Caco-2 (cell line): Measurements from ENCODE around the gene AGRN. TPM values are rescaled to one million over a fixed set of nuclear protein-coding genes. Genes with fewer than 3 reads are reported as not detected.

Experiments
- BruUV-seq: library from RNA; stranded (reverse); fragments of 400-500 nt; replicated peaks from 2 replicates; lab custom pipeline; 2021; lab: Mats Ljungman, UMichigan
- CTCF ChIA-PET: fragments of 300-600 bp; sonication (Branson Sonifier 250); formaldehyde crosslinking; loops from one replicate; lab custom pipeline; 2022; ENCODE audit warnings: antibody characterized with exemption; lab: Charles Lee
- POLR2A ChIA-PET: fragments of 300-600 bp; sonication (Branson Sonifier 250); formaldehyde crosslinking; loops from one replicate; lab custom pipeline; 2022; ENCODE audit warnings: antibody characterized with exemption; lab: Charles Lee
- DNase-seq, 2 experiments: peaks; one replicate each; pipeline versions ENCODE4 v3.0.0 to v3.0.0-alpha.2; 2020 to 2022
- H3K27me3 ChIP-seq: replicated peaks from 2 replicates; pipeline ENCODE4 v1.6.0; 2011; ENCODE audit warnings: low read length; ENCODE audit not compliant: control insufficient read depth, insufficient read depth
- H3K36me3 ChIP-seq: 2 replicates; pipeline ENCODE4 v1.5.1; 2011; ENCODE audit warnings: low read length; ENCODE audit not compliant: control insufficient read depth, insufficient read depth
- H3K4me1 ChIP-seq: fragments of 250-450 bp; sonication (Bioruptor Pico); 2 replicates; pipeline ENCODE4 v1.5.1; 2020; ENCODE audit warnings: mild to moderate bottlenecking
- H3K4me3 ChIP-seq: 2 replicates; pipeline ENCODE4 v1.5.1; 2011; ENCODE audit warnings: low read depth, mild to moderate bottlenecking, control low read depth, low read length
- H3K9me3 ChIP-seq: fragments of 250-450 bp; sonication (Bioruptor Pico); 2 replicates; pipeline ENCODE4 v1.5.1; 2020; ENCODE audit warnings: mild to moderate bottlenecking, moderate library complexity
- H3K27ac Mint-ChIP-seq: one replicate; pipeline ENCODE4 v1.8.0; 2022; ENCODE audit warnings: mixed read lengths; ENCODE audit not compliant: unreplicated experiment
- H3K27me3 Mint-ChIP-seq: one replicate; pipeline ENCODE4 v1.8.0; 2022; ENCODE audit warnings: mixed read lengths; ENCODE audit not compliant: insufficient read depth, unreplicated experiment
- H3K36me3 Mint-ChIP-seq: one replicate; pipeline ENCODE4 v1.8.0; 2022; ENCODE audit warnings: mild to moderate bottlenecking, mixed read lengths; ENCODE audit not compliant: insufficient read depth, unreplicated experiment
- H3K4me1 Mint-ChIP-seq: one replicate; pipeline ENCODE4 v1.8.0; 2022; ENCODE audit warnings: low read depth, mixed read lengths; ENCODE audit not compliant: unreplicated experiment
- H3K4me3 Mint-ChIP-seq: one replicate; pipeline ENCODE4 v1.8.0; 2022; ENCODE audit warnings: mild to moderate bottlenecking, moderate library complexity, mixed read lengths; ENCODE audit not compliant: unreplicated experiment
- H3K9me3 Mint-ChIP-seq: one replicate; pipeline ENCODE4 v1.8.0; 2022; ENCODE audit warnings: mixed read lengths; ENCODE audit not compliant: unreplicated experiment
- CTCF ChIP-seq, 2 experiments: fragments of 200-600 bp in 1 of 2; IDR thresholded peaks; 1 replicate in 1 of 2; 2 replicates in 1 of 2; pipeline versions ENCODE4 v1.5.1 to v1.8.0; 2011 to 2022; ENCODE audit warnings: antibody characterized with exemption in 1 of 2, control low read depth in 1 of 2, inconsistent platforms in 1 of 2, low read depth in 1 of 2, low read length in 1 of 2, mild to moderate bottlenecking in 1 of 2, moderate library complexity in 1 of 2; ENCODE audit not compliant: insufficient read depth in 1 of 2, severe bottlenecking in 1 of 2, unreplicated experiment in 1 of 2
- intact Hi-C: fragments of 100-400 bp; cut with micrococcal nuclease; formaldehyde crosslinking; loops from one replicate; pipeline ENCODE4 v1.10.0; 2022; ENCODE audit not compliant: unreplicated experiment
- total RNA-seq: library from RNA; stranded (reverse); gene quantifications from 2 replicates; pipeline ENCODE4 v1.2.3, GENCODE V29; 2022

Gene AGRN
- total RNA-seq, 1 experiment from 2014 or later: 176 TPM

GRCh38 chr1:1021010-1021919 is 1.3 kb downstream of the AGRN start:
- H3K4me3 Mint-ChIP-seq: peak overlapping the region; percentile 67
- peaks cover 13% of the 10 kb centered on the region for H3K4me1 Mint-ChIP-seq
- no peaks in the 10 kb centered on the region for H3K27me3 Mint-ChIP-seq
- ChIA-PET CTCF (interaction anchor here (0.7 kb wide), 1 partner anchor 83 kb away, joined by 8 read pairs; no protein-coding TSS in a partner anchor), POLR2A (no interaction called here)
- intact Hi-C loops: no loop called here
- Histone ChIP-seq H3K27me3 (no peaks in the 10 kb centered on the region), H3K9me3 (no peaks in the 10 kb centered on the region), H3K4me1 (peaks cover 45% of the 10 kb centered on the region), H3K4me3 (peak overlapping the region; percentile 88), H3K36me3 (peaks cover 3% of the 10 kb centered on the region; the same call in 1 of the 2 replicates)
- peak overlapping the region; percentile 32 for H3K27ac Mint-ChIP-seq
- DNase-seq: no peak
- no peak for TF ChIP-seq CTCF (IDR thresholded peaks at IDR 0.05; ENCODE audit: insufficient read depth in 1 of 2, low read depth in 1 of 2, low read length in 1 of 2, severe bottlenecking in 1 of 2, unreplicated experiment in 1 of 2)
- BruUV-seq: TSS peak; percentile 31
- H3K9me3 Mint-ChIP-seq: no peaks in the 10 kb centered on the region
- peaks cover 33% of the 10 kb centered on the region for H3K36me3 Mint-ChIP-seq

GRCh38 chr1:1021920-1022259 is 2.0 kb downstream of the AGRN start:
- H3K27me3 ChIP-seq: no peaks in the 10 kb centered on the region
- POLR2A ChIA-PET: no interaction called here
- CTCF ChIA-PET: interaction anchor here (0.7 kb wide), 1 partner anchor 84 kb away, joined by 8 read pairs; no protein-coding TSS in a partner anchor
- intact Hi-C loops: no loop called here
- H3K4me3 ChIP-seq: peak overlapping the region; percentile 88
- no peak overlapping the region for H3K27ac Mint-ChIP-seq
- no peak for TF ChIP-seq CTCF (IDR thresholded peaks at IDR 0.05; ENCODE audit: insufficient read depth in 1 of 2, low read depth in 1 of 2, low read length in 1 of 2, severe bottlenecking in 1 of 2, unreplicated experiment in 1 of 2)
- peak overlapping the region; percentile 67 for H3K4me3 Mint-ChIP-seq
- no peaks in the 10 kb centered on the region for H3K27me3 Mint-ChIP-seq
- H3K4me1 ChIP-seq: peaks cover 45% of the 10 kb centered on the region
- H3K36me3 Mint-ChIP-seq: peaks cover 38% of the 10 kb centered on the region
- no TSS peak for BruUV-seq
- DNase-seq: no peak
- peaks cover 13% of the 10 kb centered on the region for H3K4me1 Mint-ChIP-seq
- H3K36me3 ChIP-seq: peaks cover 3% of the 10 kb centered on the region; the same call in 1 of the 2 replicates
- H3K9me3 ChIP-seq: no peaks in the 10 kb centered on the region
- H3K9me3 Mint-ChIP-seq: no peaks in the 10 kb centered on the region

- Histone ChIP-seq H3K4me3 (no peak overlapping the region), H3K9me3 (no peaks in the 10 kb centered on the region), H3K27me3 (no peaks in the 10 kb centered on the region), H3K4me1 (peaks cover 45% of the 10 kb centered on the region), H3K36me3 (peaks cover 3% of the 10 kb centered on the region; the same call in 1 of the 2 replicates)
- Mint-ChIP-seq H3K4me1 (peaks cover 13% of the 10 kb centered on the region), H3K27me3 (no peaks in the 10 kb centered on the region), H3K4me3 (peak overlapping the region; percentile 67), H3K27ac (peak overlapping the region; percentile 25), H3K36me3 (peaks cover 39% of the 10 kb centered on the region), H3K9me3 (no peaks in the 10 kb centered on the region)
- BruUV-seq: no TSS peak
- ChIA-PET CTCF (interaction anchor here (0.7 kb wide), 1 partner anchor 85 kb away, joined by 8 read pairs; no protein-coding TSS in a partner anchor), POLR2A (interaction anchor here (1.4 kb wide), 1 partner anchor 16 kb away, joined by 3 read pairs; no protein-coding TSS in a partner anchor)
- no peak for DNase-seq
- no peak for TF ChIP-seq CTCF (IDR thresholded peaks at IDR 0.05; ENCODE audit: insufficient read depth in 1 of 2, low read depth in 1 of 2, low read length in 1 of 2, severe bottlenecking in 1 of 2, unreplicated experiment in 1 of 2)
- intact Hi-C loops: no loop called here
Measured at GRCh38 chr1:1022302-1023009, 2.5 kb downstream of the AGRN start.
